HG02852 (cell line): ENCODE measurements around the gene NUP153.

Experiments used
- ATAC-seq: cut with Tn5 transposase; IDR thresholded peaks from one replicate; pipeline ENCODE4 v1.9.1; 2021; ENCODE audit warnings: mild to moderate bottlenecking, moderate library complexity; ENCODE audit not compliant: unreplicated experiment

The NUP153 gene

DNA sequence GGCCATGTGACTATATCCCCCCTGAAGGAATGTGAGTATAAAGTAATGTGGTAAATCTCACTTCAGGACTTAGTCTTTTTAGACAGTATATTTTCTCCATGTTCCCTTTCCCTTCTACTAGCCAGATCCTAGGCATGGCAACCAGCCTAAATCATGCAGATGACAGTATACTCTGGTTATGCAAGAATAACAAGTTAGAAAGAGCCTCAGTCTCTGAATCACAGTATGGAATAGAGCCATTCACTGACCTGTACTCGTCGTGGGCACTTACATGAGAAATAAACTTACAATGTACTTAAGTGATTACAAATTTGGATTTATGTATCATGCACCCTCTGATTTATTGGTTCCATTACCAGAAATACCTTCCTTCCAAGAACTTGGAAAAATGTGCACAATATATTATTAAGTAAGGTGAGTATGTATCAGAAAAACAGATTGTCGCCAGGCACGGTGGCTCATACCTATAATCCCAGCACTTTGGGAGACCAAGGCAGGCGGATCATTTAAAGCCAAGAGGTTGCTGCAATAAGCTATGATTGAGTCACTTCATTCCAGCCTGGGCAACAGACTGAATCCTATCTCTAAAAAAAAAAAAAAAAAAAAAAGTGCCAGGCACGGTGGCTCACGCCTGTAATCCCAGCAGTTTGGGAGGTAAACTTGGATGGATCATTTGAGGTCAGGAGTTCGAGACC is 131.7 kb downstream of the NUP153 start:
- no peak for ATAC-seq

DNA sequence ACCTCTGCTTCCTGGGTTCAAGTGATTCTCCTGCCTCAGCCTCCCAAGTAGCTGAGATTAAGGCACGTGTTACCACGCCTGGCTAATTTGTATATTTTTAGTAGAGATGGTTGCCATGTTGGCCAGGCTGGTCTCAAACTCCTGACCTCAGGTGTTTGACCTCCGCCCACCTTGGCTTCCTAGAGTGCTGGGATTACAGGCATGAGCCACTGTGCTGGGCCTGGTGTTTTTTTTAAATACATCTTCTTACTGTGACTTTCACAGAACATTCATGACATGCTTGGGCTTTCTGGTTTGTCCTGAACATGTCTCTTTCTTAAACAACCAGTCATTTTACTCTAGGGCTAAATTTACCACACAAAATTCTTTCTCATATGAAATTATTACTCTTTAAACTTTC is 141.3 kb downstream of the NUP153 start:
- no peak for ATAC-seq
